Smooth muscle cell (in vitro differentiated cells): Measurements from ENCODE around the gene ADARB2. TPM values are rescaled to one million over a fixed set of nuclear protein-coding genes. Genes with fewer than 3 reads are reported as not detected.

Experiments
- DNase-seq: peaks from one replicate; lab custom pipeline; 2025; ENCODE audit not compliant: unreplicated experiment; lab: John Stamatoyannopoulos, UW
- H2AFZ ChIP-seq: fragments of 200-600 bp; sonication (generic); 2 replicates; pipeline ENCODE4 v1.6.0; 2016; ENCODE audit warnings: antibody characterized with exemption, low read depth, mild to moderate bottlenecking
- H3F3A ChIP-seq: fragments of 200-600 bp; sonication (generic); 2 replicates; pipeline ENCODE4 v1.6.0; 2017; ENCODE audit warnings: antibody characterized with exemption, low read depth
- H3K27ac ChIP-seq: fragments of 200-600 bp; sonication (generic); 2 replicates; pipeline ENCODE4 v1.5.1; 2016; ENCODE audit warnings: low read depth, mild to moderate bottlenecking
- H3K27me3 ChIP-seq: fragments of 200-600 bp; sonication (generic); 2 replicates; pipeline ENCODE4 v1.6.1; 2016; ENCODE audit warnings: low read depth, mild to moderate bottlenecking
- H3K36me3 ChIP-seq: fragments of 200-600 bp; sonication (generic); 2 replicates; pipeline ENCODE4 v1.5.1; 2016; ENCODE audit warnings: low read depth
- H3K4me1 ChIP-seq: fragments of 200-600 bp; sonication (generic); 2 replicates; pipeline ENCODE4 v1.5.1; 2016; ENCODE audit warnings: low read depth
- H3K4me2 ChIP-seq: fragments of 200-600 bp; sonication (generic); 2 replicates; pipeline ENCODE4 v1.6.0; 2016; ENCODE audit warnings: mild to moderate bottlenecking
- H3K4me3 ChIP-seq: fragments of 200-600 bp; sonication (generic); 2 replicates; pipeline ENCODE4 v1.5.1; 2016; ENCODE audit warnings: mild to moderate bottlenecking
- H3K79me2 ChIP-seq: fragments of 200-600 bp; sonication (generic); 2 replicates; pipeline ENCODE4 v1.6.0; 2016; ENCODE audit warnings: low read depth, mild to moderate bottlenecking
- H3K9ac ChIP-seq: fragments of 200-600 bp; sonication (generic); 2 replicates; pipeline ENCODE4 v1.6.0; 2016; ENCODE audit warnings: low read depth
- H3K9me3 ChIP-seq: fragments of 200-600 bp; sonication (generic); replicated peaks from 2 replicates; pipeline ENCODE4 v1.5.1; 2016; ENCODE audit warnings: low read depth
- H4K20me1 ChIP-seq: fragments of 200-600 bp; sonication (generic); 2 replicates; pipeline ENCODE4 v1.6.0; 2016; ENCODE audit warnings: low read depth
- CTCF ChIP-seq: fragments of 200-600 bp; sonication (generic); IDR thresholded peaks from 2 replicates; pipeline ENCODE4 v1.5.1; 2017; ENCODE audit warnings: borderline replicate concordance, mild to moderate bottlenecking, antibody characterized with exemption; ENCODE audit not compliant: insufficient read depth, poor library complexity, severe bottlenecking
- WGBS: methylation state at CpG from one replicate; pipeline ENCODE4 v1.1.7; 2016; ENCODE audit warnings: low lambda C conversion rate; 5-methylcytosine and 5-hydroxymethylcytosine counted together
- polyA plus RNA-seq: library from polyadenylated mRNA; unstranded; fragments of >200 nt; fragmentation: Nextera tagmentation; extraction: Ambion mirVana; gene quantifications from 2 replicates; pipeline ENCODE4 v1.2.1, GENCODE V29; 2016
- total RNA-seq: library from RNA; depleted of rRNA; stranded (reverse); fragments of >200 nt; gene quantifications from 2 replicates; pipeline ENCODE4 v1.2.3, GENCODE V29; 2014

The ADARB2 gene
- total and polyA plus RNA-seq, 2 experiments from 2014 or later: 0.13 to 0.39 TPM

- no peak overlapping the region for H3K27ac ChIP-seq
- no peak for TF ChIP-seq CTCF
- H3K36me3 ChIP-seq: no peaks in the 10 kb centered on the region
- no peak overlapping the region for H2AFZ ChIP-seq
- H3K4me3 ChIP-seq: no peak overlapping the region
- H4K20me1 ChIP-seq: no peaks in the 10 kb centered on the region
- H3F3A ChIP-seq: no peaks in the 10 kb centered on the region
- H3K4me2 ChIP-seq: no peak overlapping the region
- H3K79me2 ChIP-seq: no peaks in the 10 kb centered on the region
- no peaks in the 10 kb centered on the region for H3K9me3 ChIP-seq
- no peak for DNase-seq
- no peak overlapping the region for H3K9ac ChIP-seq
- H3K27me3 ChIP-seq: peaks cover 34% of the 10 kb centered on the region
- H3K4me1 ChIP-seq: peaks cover 19% of the 10 kb centered on the region
- 92% methylated on average over 22 of the region's 22 CpGs for WGBS
Measured at GRCh38 chr10:1610986-1611770, 126.1 kb downstream of the ADARB2 start.

GRCh38 chr10:1609648-1609970, 127.7 kb downstream of the ADARB2 start:
- WGBS: 77% methylated on average over 11 of the region's 11 CpGs
- TF ChIP-seq CTCF: no peak
- Histone ChIP-seq H3K36me3 (no peaks in the 10 kb centered on the region), H3K9ac (no peak overlapping the region), H3K4me2 (no peak overlapping the region), H3K27me3 (peaks cover 35% of the 10 kb centered on the region), H3K79me2 (no peaks in the 10 kb centered on the region), H3K9me3 (no peaks in the 10 kb centered on the region), H3F3A (no peaks in the 10 kb centered on the region), H4K20me1 (no peaks in the 10 kb centered on the region), H3K4me3 (no peak overlapping the region), H3K4me1 (peaks cover 19% of the 10 kb centered on the region), H3K27ac (no peak overlapping the region), H2AFZ (no peak overlapping the region)
- no peak for DNase-seq

- Histone ChIP-seq H3F3A (no peaks in the 10 kb centered on the region), H3K79me2 (no peaks in the 10 kb centered on the region), H3K4me1 (peaks cover 19% of the 10 kb centered on the region), H3K36me3 (no peaks in the 10 kb centered on the region), H3K4me3 (peak overlapping the region; percentile 13), H3K4me2 (peak overlapping the region; percentile 61), H2AFZ (peak overlapping the region; percentile 71), H4K20me1 (no peaks in the 10 kb centered on the region), H3K27me3 (peaks cover 35% of the 10 kb centered on the region), H3K9me3 (no peaks in the 10 kb centered on the region), H3K9ac (no peak overlapping the region), H3K27ac (no peak overlapping the region)
- DNase-seq: no peak
- WGBS: 26% methylated on average over 28 of the region's 28 CpGs
- no peak for TF ChIP-seq CTCF
Measured at GRCh38 chr10:1608851-1609647, 128.3 kb downstream of the ADARB2 start.
